Measurements from ENCODE around the gene PROKR2.

PROKR2 gene

GRCh38 chr20:5327356-5327755 is 10.6 kb upstream of the PROKR2 start:
- DNase-seq (ENCODE audit: extremely low read depth, low read depth): no peak
- no peak for TF ChIP-seq CTCF (IDR thresholded peaks at IDR 0.05; ENCODE audit: low read depth, low read length)

DNA sequence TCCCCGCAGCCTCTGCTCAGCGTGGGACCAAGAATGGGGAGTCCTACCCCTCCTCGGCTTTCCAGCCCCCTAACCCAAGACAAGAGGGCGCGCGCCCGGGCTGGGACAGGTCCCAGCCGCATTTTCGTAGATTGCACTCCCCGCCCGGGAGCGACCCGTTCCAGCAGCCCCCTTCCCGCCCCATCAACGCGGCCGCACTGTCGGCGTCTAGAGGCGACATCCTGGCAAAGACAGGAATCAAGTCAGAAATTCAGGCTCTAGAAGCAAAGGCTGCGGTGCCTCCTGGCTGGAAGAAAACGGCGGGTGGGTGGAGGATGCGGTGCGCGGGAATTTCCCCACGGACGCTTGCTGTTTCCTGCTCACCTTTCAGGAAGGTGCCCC is 957 bp downstream of the PROKR2 start:
- DNase-seq (ENCODE audit: extremely low read depth, low read depth): no peak
- no peak for TF ChIP-seq CTCF (IDR thresholded peaks at IDR 0.05; ENCODE audit: low read depth, low read length)

GRCh38 chr20:5313916-5314315 is 2.8 kb downstream of the PROKR2 start:
- DNase-seq (ENCODE audit: extremely low read depth, low read depth): no peak

DNA sequence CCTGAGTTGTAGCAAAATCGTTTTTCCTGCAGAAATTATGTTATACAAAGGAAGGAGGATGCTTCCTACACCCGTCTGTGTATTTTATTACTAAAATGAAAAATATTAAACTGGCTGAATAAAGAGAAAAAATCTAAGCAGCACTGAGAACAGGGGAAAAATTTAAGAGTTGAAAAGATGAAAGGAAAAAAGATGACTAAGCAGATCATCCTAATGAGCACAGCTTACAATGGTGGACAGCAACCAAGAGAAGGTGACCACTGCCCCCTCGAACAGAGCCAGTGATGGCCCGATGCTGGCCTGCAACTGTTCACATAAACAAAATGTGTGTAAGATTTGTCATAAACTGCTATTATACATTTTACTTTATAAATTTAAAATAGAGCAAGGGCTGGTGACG is 4.2 kb downstream of the PROKR2 start:
- TF ChIP-seq CTCF (IDR thresholded peaks at IDR 0.05; ENCODE audit: low read depth, low read length): no peak
- DNase-seq (ENCODE audit: extremely low read depth, low read depth): no peak

More at GRCh38 chr20:5313916-5314315, 2.8 kb downstream of the PROKR2 start:
- TF ChIP-seq CTCF (IDR thresholded peaks at IDR 0.05; ENCODE audit: low read depth, low read length): no peak

DNA sequence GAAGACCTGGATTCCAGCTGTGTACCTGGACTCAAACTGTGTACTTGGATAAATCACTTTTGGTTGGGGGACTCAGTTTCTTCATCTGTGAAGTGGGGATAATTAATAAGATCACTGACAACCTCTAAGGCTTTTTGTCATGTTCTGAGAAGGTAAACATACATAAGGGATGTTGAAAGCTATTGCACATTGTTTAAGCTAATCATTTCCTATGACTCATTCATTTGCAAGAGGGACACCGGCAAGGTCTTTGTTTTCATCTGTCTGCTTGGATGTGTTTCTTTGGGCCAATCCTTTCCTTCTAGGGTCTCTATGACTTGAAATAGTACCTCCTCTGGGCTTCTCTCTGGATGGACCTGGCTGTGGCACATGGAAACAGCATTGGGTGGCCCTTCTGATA is 6.8 kb downstream of the PROKR2 start:
- no peak for DNase-seq (ENCODE audit: extremely low read depth, low read depth)
- no peak for TF ChIP-seq CTCF (IDR thresholded peaks at IDR 0.05; ENCODE audit: low read depth, low read length)

DNA sequence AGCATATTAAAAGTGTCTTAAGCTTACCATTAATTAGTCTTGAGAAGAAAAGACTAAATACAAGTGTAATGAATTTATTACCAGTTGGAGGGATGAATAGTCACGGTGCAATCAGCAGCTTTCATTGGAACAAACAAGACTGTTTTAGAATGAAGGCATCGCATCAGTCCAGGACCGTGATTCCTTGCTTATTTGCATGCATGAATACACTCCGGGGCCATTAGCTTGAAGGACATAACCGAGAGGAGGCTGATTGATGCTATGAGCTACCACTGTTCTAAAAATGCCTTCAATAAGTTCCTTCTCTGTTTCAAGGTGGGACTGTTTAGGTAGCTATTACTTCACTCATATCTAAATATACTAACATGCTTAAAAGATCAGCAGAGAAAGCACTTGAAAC is 17.9 kb downstream of the PROKR2 start:
- DNase-seq (ENCODE audit: extremely low read depth, low read depth): no peak
- TF ChIP-seq CTCF (IDR thresholded peaks at IDR 0.05; ENCODE audit: low read depth, low read length): no peak

GRCh38 chr20:5297280-5298004 is 19.3 kb downstream of the PROKR2 start:
- TF ChIP-seq CTCF (IDR thresholded peaks at IDR 0.05; ENCODE audit: low read depth, low read length): no peak
- no peak for DNase-seq (ENCODE audit: extremely low read depth, low read depth)
